Muscle of leg (tissue), 11 donors: ENCODE results near the gene IMMP2L. TPM values are rescaled to one million over a fixed set of nuclear protein-coding genes. Genes with fewer than 3 reads are reported as not detected.
A peak's percentile ranks its signal among the peaks of the same experiment; 100 is the strongest.

Experiments
- DNase-seq: peaks from one replicate; pipeline ENCODE4 v3.0.0; 2013
- H3K27ac ChIP-seq: one replicate; pipeline ENCODE4 v1.5.1; 2013; ENCODE audit warnings: mild to moderate bottlenecking, low read length, control low read depth
- H3K27me3 ChIP-seq: one replicate; pipeline ENCODE4 v1.6.1; 2013; ENCODE audit warnings: low read length; ENCODE audit not compliant: control insufficient read depth, insufficient read depth
- H3K36me3 ChIP-seq: one replicate; pipeline ENCODE4 v1.6.1; 2013; ENCODE audit warnings: low read length; ENCODE audit not compliant: control insufficient read depth, insufficient read depth
- H3K4me1 ChIP-seq: one replicate; pipeline ENCODE4 v1.6.1; 2013; ENCODE audit warnings: low read length; ENCODE audit not compliant: control insufficient read depth, insufficient read depth
- H3K4me3 ChIP-seq: one replicate; pipeline ENCODE4 v1.5.1; 2013; ENCODE audit warnings: low read length, control low read depth
- H3K9me3 ChIP-seq: replicated peaks from 2 replicates; pipeline ENCODE4 v1.6.1; 2013; ENCODE audit warnings: low read depth, low read length; ENCODE audit not compliant: control insufficient read depth
- WGBS: methylation state at CpG from one replicate; pipeline ENCODE4 v1.1.5; 2013; ENCODE audit warnings: missing lambda C conversion rate; ENCODE audit not compliant: insufficient coverage; 5-methylcytosine and 5-hydroxymethylcytosine counted together
- polyA plus RNA-seq, 8 donors: library from polyadenylated mRNA; unstranded; fragments of 120-200 nt; gene quantifications; one replicate each; pipeline versions ENCODE4 v1.2.1 to v1.2.3, GENCODE V29; 2013; ENCODE audit warnings: inconsistent platforms in 1 of 8, low replicate concordance in 1 of 8; ENCODE audit not compliant: insufficient read length in 8 of 8, insufficient read depth in 1 of 8
- total RNA-seq: library from RNA; stranded (reverse); fragments of 120-200 nt; gene quantifications from one replicate; pipeline ENCODE4 v1.2.4, GENCODE V29; 2013

IMMP2L gene
- total and polyA plus RNA-seq, 9 donors: 15.0 to 20.4 (median 17.1) TPM

GRCh38 chr7:111383133-111383532 lies 179.2 kb downstream of the IMMP2L start:
- no peaks in the 10 kb centered on the region for H3K36me3 ChIP-seq
- H3K4me1 ChIP-seq: no peaks in the 10 kb centered on the region
- WGBS: 100% methylated on average over 1 of the region's 3 CpGs
- no peaks in the 10 kb centered on the region for H3K27me3 ChIP-seq
- no peak overlapping the region for H3K4me3 ChIP-seq
- DNase-seq: no peak
- H3K9me3 ChIP-seq: no peaks in the 10 kb centered on the region
- H3K27ac ChIP-seq: no peak overlapping the region

GRCh38 chr7:111381590-111381989 lies 180.7 kb downstream of the IMMP2L start:
- no peaks in the 10 kb centered on the region for H3K36me3 ChIP-seq
- H3K4me3 ChIP-seq: no peak overlapping the region
- H3K4me1 ChIP-seq: no peaks in the 10 kb centered on the region
- peaks cover 2% of the 10 kb centered on the region for H3K9me3 ChIP-seq
- WGBS: no CpG with 5 or more reads among the region's 2 CpGs
- H3K27ac ChIP-seq: no peak overlapping the region
- no peak for DNase-seq
- H3K27me3 ChIP-seq: no peaks in the 10 kb centered on the region

GRCh38 chr7:111380945-111381344 lies 181.3 kb downstream of the IMMP2L start:
- H3K27me3 ChIP-seq: no peaks in the 10 kb centered on the region
- no peak overlapping the region for H3K4me3 ChIP-seq
- H3K4me1 ChIP-seq: no peaks in the 10 kb centered on the region
- no peak overlapping the region for H3K27ac ChIP-seq
- H3K9me3 ChIP-seq: peaks cover 2% of the 10 kb centered on the region
- no peak for DNase-seq
- WGBS: 100% methylated on average over 1 of the region's 4 CpGs
- H3K36me3 ChIP-seq: no peaks in the 10 kb centered on the region

- Histone ChIP-seq H3K36me3 (no peaks in the 10 kb centered on the region), H3K27me3 (no peaks in the 10 kb centered on the region), H3K4me1 (no peaks in the 10 kb centered on the region), H3K9me3 (peaks cover 2% of the 10 kb centered on the region), H3K4me3 (no peak overlapping the region), H3K27ac (no peak overlapping the region)
- DNase-seq: no peak
Measured at GRCh38 chr7:111374027-111374426, 188.3 kb downstream of the IMMP2L start.

GRCh38 chr7:111371437-111371836 lies 190.9 kb downstream of the IMMP2L start:
- no peak for DNase-seq
- no peaks in the 10 kb centered on the region for H3K9me3 ChIP-seq
- no peaks in the 10 kb centered on the region for H3K4me1 ChIP-seq
- H3K27me3 ChIP-seq: no peaks in the 10 kb centered on the region
- H3K4me3 ChIP-seq: no peak overlapping the region
- H3K27ac ChIP-seq: no peak overlapping the region
- WGBS: no CpG with 5 or more reads among the region's 1 CpG
- H3K36me3 ChIP-seq: no peaks in the 10 kb centered on the region

- no peak overlapping the region for H3K27ac ChIP-seq
- H3K36me3 ChIP-seq: no peaks in the 10 kb centered on the region
- no peaks in the 10 kb centered on the region for H3K9me3 ChIP-seq
- WGBS: no CpG with 5 or more reads among the region's 1 CpG
- DNase-seq: no peak
- no peaks in the 10 kb centered on the region for H3K4me1 ChIP-seq
- no peak overlapping the region for H3K4me3 ChIP-seq
- no peaks in the 10 kb centered on the region for H3K27me3 ChIP-seq
Measured at GRCh38 chr7:111370002-111370401, 192.3 kb downstream of the IMMP2L start.

- no peaks in the 10 kb centered on the region for H3K9me3 ChIP-seq
- peak; percentile 66 for DNase-seq
- H3K36me3 ChIP-seq: no peaks in the 10 kb centered on the region
- no peak overlapping the region for H3K4me3 ChIP-seq
- no peak overlapping the region for H3K27ac ChIP-seq
- no peaks in the 10 kb centered on the region for H3K4me1 ChIP-seq
- WGBS: 86% methylated on average over 2 of the region's 3 CpGs
- no peaks in the 10 kb centered on the region for H3K27me3 ChIP-seq
Measured at GRCh38 chr7:111368381-111369065, 193.8 kb downstream of the IMMP2L start.

GRCh38 chr7:111364413-111364812 lies 197.9 kb downstream of the IMMP2L start:
- DNase-seq: no peak
- Histone ChIP-seq H3K27ac (no peak overlapping the region), H3K27me3 (no peaks in the 10 kb centered on the region), H3K4me3 (no peak overlapping the region), H3K4me1 (no peaks in the 10 kb centered on the region), H3K36me3 (no peaks in the 10 kb centered on the region), H3K9me3 (no peaks in the 10 kb centered on the region)
- no CpG with 5 or more reads among the region's 6 CpGs for WGBS

GRCh38 chr7:111363099-111363498 lies 199.2 kb downstream of the IMMP2L start:
- Histone ChIP-seq H3K9me3 (no peaks in the 10 kb centered on the region), H3K36me3 (no peaks in the 10 kb centered on the region), H3K4me3 (no peak overlapping the region), H3K27ac (no peak overlapping the region), H3K27me3 (no peaks in the 10 kb centered on the region), H3K4me1 (no peaks in the 10 kb centered on the region)
- DNase-seq: peak; percentile 46
- no CpG with 5 or more reads among the region's 1 CpG for WGBS

- no peaks in the 10 kb centered on the region for H3K27me3 ChIP-seq
- no peak overlapping the region for H3K27ac ChIP-seq
- no peaks in the 10 kb centered on the region for H3K36me3 ChIP-seq
- no peaks in the 10 kb centered on the region for H3K4me1 ChIP-seq
- DNase-seq: peak; percentile 38
- no peak overlapping the region for H3K4me3 ChIP-seq
- no peaks in the 10 kb centered on the region for H3K9me3 ChIP-seq
- WGBS: no CpG with 5 or more reads among the region's 2 CpGs
Measured at GRCh38 chr7:111362506-111363054, 199.7 kb downstream of the IMMP2L start.

GRCh38 chr7:111358915-111359314 lies 203.4 kb downstream of the IMMP2L start:
- H3K9me3 ChIP-seq: no peaks in the 10 kb centered on the region
- WGBS: 70% methylated on average over 2 of the region's 4 CpGs
- no peaks in the 10 kb centered on the region for H3K36me3 ChIP-seq
- no peak for DNase-seq
- no peak overlapping the region for H3K27ac ChIP-seq
- no peak overlapping the region for H3K4me3 ChIP-seq
- H3K27me3 ChIP-seq: no peaks in the 10 kb centered on the region
- H3K4me1 ChIP-seq: no peaks in the 10 kb centered on the region
